Endothelial cell of umbilical vein (primary cell): Measurements from ENCODE around the gene THBD. TPM values are rescaled to one million over a fixed set of nuclear protein-coding genes. Genes with fewer than 3 reads are reported as not detected.

Source experiments
- BruUV-seq: library from RNA; stranded (reverse); fragments of 400-500 nt; replicated peaks from 2 replicates; lab custom pipeline; 2021; lab: Mats Ljungman, UMichigan
- CTCF ChIA-PET: fragments of 300-600, 350-600 bp; sonication (Branson Sonifier 250); formaldehyde crosslinking; loops from one replicate; lab custom pipeline; 2021; ENCODE audit warnings: antibody characterized with exemption, inconsistent platforms; lab: Charles Lee
- POLR2A ChIA-PET: fragments of 300-600, 350-600 bp; sonication (Branson Sonifier 250); formaldehyde crosslinking; loops from one replicate; lab custom pipeline; 2021; ENCODE audit warnings: antibody characterized with exemption, inconsistent platforms; lab: Charles Lee
- DNase-seq: peaks from one replicate; pipeline ENCODE4 v3.0.0-alpha.2; 2011; ENCODE audit warnings: low read depth, low spot score
- FAIRE-seq: peaks from 2 replicates; lab custom pipeline; 2011; peaks lifted over from hg19 to GRCh38; lab: Jason Lieb, UNC
- H2AFZ ChIP-seq: 2 replicates; pipeline ENCODE4 v1.6.0; 2012; ENCODE audit warnings: low read depth, low read length, control low read depth, inconsistent platforms
- H3K27ac ChIP-seq: 2 replicates; pipeline ENCODE4 v1.5.1; 2011; ENCODE audit warnings: low read depth, mild to moderate bottlenecking, control low read depth, low read length, moderate library complexity; ENCODE audit not compliant: insufficient read depth
- H3K27me3 ChIP-seq, 2 experiments: 2 replicates each; pipeline versions ENCODE4 v1.6.0 to v1.6.1; 2011; ENCODE audit warnings: low read length in 2 of 2, mixed read lengths in 1 of 2; ENCODE audit not compliant: control insufficient read depth in 2 of 2, insufficient read depth in 2 of 2
- H3K36me3 ChIP-seq, 2 experiments: 2 replicates in 1 of 2; 3 replicates in 1 of 2; pipeline ENCODE4 v1.5.1; 2011; ENCODE audit warnings: low read length in 2 of 2, mild to moderate bottlenecking in 1 of 2, moderate library complexity in 1 of 2; ENCODE audit not compliant: control insufficient read depth in 2 of 2, insufficient read depth in 2 of 2; ENCODE audit errors: extremely low read depth in 1 of 2
- H3K4me1 ChIP-seq: 3 replicates; pipeline ENCODE4 v1.5.1; 2011; ENCODE audit warnings: mild to moderate bottlenecking, low read length; ENCODE audit not compliant: control insufficient read depth, insufficient read depth; ENCODE audit errors: extremely low read depth
- H3K4me2 ChIP-seq: 2 replicates; pipeline ENCODE4 v1.6.1; 2011; ENCODE audit warnings: low read length, control low read depth, mixed read lengths; ENCODE audit not compliant: insufficient read depth
- H3K4me3 ChIP-seq, 3 experiments: fragments of 200-600 bp in 1 of 3; sonication (generic), shearing (Covaris generic) in 1 of 3; replicated peaks in 1 of 3; 2 replicates each; pipeline ENCODE4 v1.5.1; 2011 to 2016; ENCODE audit warnings: control low read depth in 3 of 3, low read length in 3 of 3, mild to moderate bottlenecking in 2 of 3, inconsistent platforms in 1 of 3, low read depth in 1 of 3, moderate library complexity in 1 of 3; ENCODE audit not compliant: insufficient read depth in 1 of 3
- H3K79me2 ChIP-seq: 2 replicates; pipeline ENCODE4 v1.6.0; 2012; ENCODE audit warnings: low read length, inconsistent platforms; ENCODE audit not compliant: control insufficient read depth, insufficient read depth
- H3K9ac ChIP-seq: replicated peaks from 2 replicates; pipeline ENCODE3; 2011; ENCODE audit warnings: low read length, control low read depth; ENCODE audit not compliant: insufficient read depth; ENCODE audit errors: extremely low read depth
- H3K9me1 ChIP-seq: replicated peaks from 3 replicates; pipeline ENCODE4 v1.6.0; 2011; ENCODE audit warnings: mild to moderate bottlenecking, low read length; ENCODE audit not compliant: control insufficient read depth, insufficient read depth; ENCODE audit errors: extremely low read depth
- H3K9me3 ChIP-seq: replicated peaks from 2 replicates; pipeline ENCODE4 v1.5.1; 2012; ENCODE audit warnings: low read length, inconsistent platforms; ENCODE audit not compliant: control insufficient read depth, insufficient read depth
- H4K20me1 ChIP-seq: replicated peaks from 2 replicates; pipeline ENCODE3; 2011; ENCODE audit warnings: mild to moderate bottlenecking, low read length; ENCODE audit not compliant: control insufficient read depth, insufficient read depth; ENCODE audit errors: extremely low read depth
- EZH2 ChIP-seq: IDR thresholded peaks from 2 replicates; pipeline ENCODE4 v1.6.1; 2012; ENCODE audit warnings: borderline replicate concordance, low read depth, mild to moderate bottlenecking, moderate library complexity, low read length, inconsistent platforms; ENCODE audit not compliant: severe bottlenecking
- FOS ChIP-seq: IDR thresholded peaks from 2 replicates; pipeline ENCODE4 v1.6.1; 2011; ENCODE audit warnings: mild to moderate bottlenecking, low read length, moderate library complexity, borderline replicate concordance; ENCODE audit not compliant: insufficient read depth
- GATA2 ChIP-seq: IDR thresholded peaks from 2 replicates; pipeline ENCODE4 v1.7.0; 2011; ENCODE audit warnings: low read depth, mild to moderate bottlenecking, moderate library complexity, mixed read lengths, low read length; ENCODE audit not compliant: insufficient read length, insufficient read depth
- JUN ChIP-seq: IDR thresholded peaks from 2 replicates; pipeline ENCODE4 v1.6.1; 2011; ENCODE audit warnings: borderline replicate concordance, low read depth; ENCODE audit not compliant: insufficient read length, insufficient read depth
- MYC ChIP-seq: IDR thresholded peaks from one replicate; pipeline ENCODE4 v1.6.1; 2011; ENCODE audit warnings: mild to moderate bottlenecking, low read depth, low read length
- POLR2A ChIP-seq: IDR thresholded peaks from 2 replicates; pipeline ENCODE4 v1.6.1; 2012; ENCODE audit warnings: low read depth, mild to moderate bottlenecking, control low read depth, low read length
- POLR2AphosphoS5 ChIP-seq: IDR thresholded peaks from 2 replicates; pipeline ENCODE4 v1.6.1; 2012; ENCODE audit warnings: low read depth, mild to moderate bottlenecking, control low read depth, low read length, moderate library complexity; ENCODE audit not compliant: insufficient read depth
- dilution Hi-C: fragments of 300-500 bp; cut with MboI; formaldehyde crosslinking; loops from one replicate; pipeline ENCODE4 v1.15.0; 2019; ENCODE audit warnings: low sequenced_read_pairs; ENCODE audit not compliant: extremely low pct_ligation_motif_present
- intact Hi-C: fragments of 100-400 bp; cut with micrococcal nuclease; formaldehyde crosslinking; loops from one replicate; pipeline ENCODE4 v1.10.0; 2022
- polyA plus RNA-seq, 4 experiments: library from polyadenylated mRNA; depleted of rRNA in 3 of 4; stranded (reverse) in 3 of 4; unstranded in 1 of 4; fragments of >200 nt; gene quantifications; 2 replicates each; pipeline versions ENCODE4 v1.2.1 to v1.2.3, GENCODE V29; 2011 to 2012; ENCODE audit warnings: missing spikeins in 1 of 4
- total RNA-seq: library from RNA; stranded (reverse); gene quantifications from 2 replicates; pipeline ENCODE4 v1.2.3, GENCODE V29; 2021
- TF ChIP-seq, protein P1 (sequence below), 2 donors: IDR thresholded peaks; 1 replicate in 1 of 2; 2 replicates in 1 of 2; pipeline ENCODE4 v1.5.1; 2011; ENCODE audit warnings: low read length in 2 of 2, mild to moderate bottlenecking in 2 of 2, moderate library complexity in 2 of 2, control low read depth in 1 of 2, inconsistent platforms in 1 of 2, low read depth in 1 of 2; ENCODE audit not compliant: insufficient read depth in 1 of 2; ENCODE audit errors: extremely low read depth in 1 of 2
- TF ChIP-seq, protein P2 (sequence below): IDR thresholded peaks from 2 replicates; pipeline ENCODE4 v1.6.1; 2011; ENCODE audit not compliant: insufficient read depth, insufficient read length

Gene THBD
- total and polyA plus RNA-seq, 2 donors (not counting 3 experiments of a cell fraction or from before 2014, with no cell fraction given): 17.1 to 28.0 TPM

DNA sequence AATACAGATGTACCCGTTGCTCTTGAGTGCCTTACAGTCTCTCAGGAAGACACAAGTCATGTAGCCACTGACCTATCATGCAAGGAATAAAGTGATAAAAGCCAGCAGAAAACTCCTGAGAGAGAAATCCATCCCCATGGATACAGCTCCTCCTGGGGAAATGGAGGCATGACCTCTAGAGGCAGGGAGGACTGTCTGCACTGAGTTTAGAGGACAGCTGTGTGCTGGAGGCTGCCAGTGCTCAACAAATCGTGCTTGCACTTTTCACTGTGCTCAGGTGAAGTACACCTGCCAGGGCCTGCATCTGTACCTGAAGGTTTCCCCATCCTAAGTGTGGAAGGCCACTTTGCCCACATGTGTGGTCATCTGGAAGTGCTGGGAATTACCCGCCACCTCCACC, 24.6 kb upstream of the THBD start:
- no peaks in the 10 kb centered on the region for H3K79me2 ChIP-seq
- no peaks in the 10 kb centered on the region for H3K9me1 ChIP-seq
- no peak overlapping the region for H3K27ac ChIP-seq
- no peak overlapping the region for H3K9ac ChIP-seq
- FAIRE-seq (no peak), DNase-seq (no peak)
- no peaks in the 10 kb centered on the region for H3K27me3 ChIP-seq
- intact Hi-C loops: no loop called here
- H4K20me1 ChIP-seq: no peaks in the 10 kb centered on the region
- no peak overlapping the region for H2AFZ ChIP-seq
- ChIA-PET POLR2A (no interaction called here), CTCF (no interaction called here)
- H3K4me2 ChIP-seq: no peak overlapping the region
- no peak overlapping the region for H3K4me3 ChIP-seq
- dilution Hi-C loops: no loop called here
- H3K9me3 ChIP-seq: no peaks in the 10 kb centered on the region
- no TSS peak for BruUV-seq
- TF ChIP-seq JUN (no peak), POLR2A (no peak), GATA2 (no peak), EZH2 (no peak), POLR2AphosphoS5 (no peak), FOS (no peak), MYC (no peak)
- TF ChIP-seq, protein P1, sequence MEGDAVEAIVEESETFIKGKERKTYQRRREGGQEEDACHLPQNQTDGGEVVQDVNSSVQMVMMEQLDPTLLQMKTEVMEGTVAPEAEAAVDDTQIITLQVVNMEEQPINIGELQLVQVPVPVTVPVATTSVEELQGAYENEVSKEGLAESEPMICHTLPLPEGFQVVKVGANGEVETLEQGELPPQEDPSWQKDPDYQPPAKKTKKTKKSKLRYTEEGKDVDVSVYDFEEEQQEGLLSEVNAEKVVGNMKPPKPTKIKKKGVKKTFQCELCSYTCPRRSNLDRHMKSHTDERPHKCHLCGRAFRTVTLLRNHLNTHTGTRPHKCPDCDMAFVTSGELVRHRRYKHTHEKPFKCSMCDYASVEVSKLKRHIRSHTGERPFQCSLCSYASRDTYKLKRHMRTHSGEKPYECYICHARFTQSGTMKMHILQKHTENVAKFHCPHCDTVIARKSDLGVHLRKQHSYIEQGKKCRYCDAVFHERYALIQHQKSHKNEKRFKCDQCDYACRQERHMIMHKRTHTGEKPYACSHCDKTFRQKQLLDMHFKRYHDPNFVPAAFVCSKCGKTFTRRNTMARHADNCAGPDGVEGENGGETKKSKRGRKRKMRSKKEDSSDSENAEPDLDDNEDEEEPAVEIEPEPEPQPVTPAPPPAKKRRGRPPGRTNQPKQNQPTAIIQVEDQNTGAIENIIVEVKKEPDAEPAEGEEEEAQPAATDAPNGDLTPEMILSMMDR (IDR thresholded peaks at IDR 0.05; ENCODE audit: extremely low read depth in 1 of 2, insufficient read depth in 1 of 2, low read depth in 1 of 2, low read length in 2 of 2): no peak
- TF ChIP-seq, protein P2, sequence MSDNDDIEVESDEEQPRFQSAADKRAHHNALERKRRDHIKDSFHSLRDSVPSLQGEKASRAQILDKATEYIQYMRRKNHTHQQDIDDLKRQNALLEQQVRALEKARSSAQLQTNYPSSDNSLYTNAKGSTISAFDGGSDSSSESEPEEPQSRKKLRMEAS: no peak
- peaks cover 24% of the 10 kb centered on the region for H3K4me1 ChIP-seq
- peaks cover 0 to 2% of the 10 kb centered on the region in 2 experiments for H3K36me3 ChIP-seq
